K562 (cell line): ENCODE measurements around the gene SST. TPM values are rescaled to one million over a fixed set of nuclear protein-coding genes. Genes with fewer than 3 reads are reported as not detected.
A peak's percentile ranks its signal among the peaks of the same experiment; 100 is the strongest.

ENCODE experiments used
- E2F3 ChIP-seq: fragments of 250-450 bp; sonication (Bioruptor Pico); IDR thresholded peaks from 2 replicates; pipeline ENCODE4 v1.4.0; 2020; ENCODE audit warnings: mild to moderate bottlenecking
- FOXJ3 ChIP-seq: sonication (generic); formaldehyde crosslinking; IDR thresholded peaks from 2 replicates; pipeline ENCODE4 v1.4.0; 2020; ENCODE audit warnings: mild to moderate bottlenecking, missing genetic modification reagents
- MEF2A ChIP-seq: IDR thresholded peaks from 2 replicates; pipeline ENCODE4 v1.6.1; 2011; ENCODE audit warnings: low read depth, mild to moderate bottlenecking, low read length, moderate library complexity; ENCODE audit not compliant: control insufficient read depth
- POLR3A ChIP-seq: IDR thresholded peaks from 2 replicates; pipeline ENCODE4 v1.6.1; 2011; ENCODE audit warnings: borderline replicate concordance, mild to moderate bottlenecking, moderate library complexity; ENCODE audit not compliant: insufficient read length, insufficient read depth; ENCODE audit errors: extremely low read depth
- PURB ChIP-seq: sonication (generic); formaldehyde crosslinking; IDR thresholded peaks from 2 replicates; pipeline ENCODE4 v1.9.0; 2021; ENCODE audit warnings: low read depth, mild to moderate bottlenecking, missing genetic modification reagents
- RERE ChIP-seq: sonication (generic); formaldehyde crosslinking; IDR thresholded peaks from 2 replicates; pipeline ENCODE4 v1.8.0; 2023; ENCODE audit warnings: missing genetic modification reagents, mild to moderate bottlenecking, borderline replicate concordance
- REST ChIP-seq, 2 experiments: fragments of 450-650 bp; formaldehyde crosslinking in 1 of 2; IDR thresholded peaks; 2 replicates each; pipeline versions ENCODE4 v1.4.0 to v1.6.1; 2014 to 2020; ENCODE audit warnings: mild to moderate bottlenecking in 2 of 2, borderline replicate concordance in 1 of 2, low read depth in 1 of 2
- ZBTB5 ChIP-seq: fragments of 450-650 bp; IDR thresholded peaks from 2 replicates; pipeline ENCODE4 v1.6.1; 2017; ENCODE audit warnings: antibody characterized with exemption
- ZC3H8 ChIP-seq: fragments of 450-650 bp; IDR thresholded peaks from 2 replicates; pipeline ENCODE4 v1.6.1; 2017
- ZKSCAN3 ChIP-seq: fragments of 250-450 bp; sonication (Bioruptor Pico); IDR thresholded peaks from 2 replicates; pipeline ENCODE4 v1.4.0; 2020
- ZKSCAN8 ChIP-seq: fragments of 200-800 bp; sonication (Bioruptor generic); IDR thresholded peaks from 2 replicates; pipeline ENCODE4 v1.6.1; 2016; ENCODE audit warnings: missing genetic modification characterization, missing compliant biosample characterization
- polyA plus RNA-seq, 8 experiments: library from polyadenylated mRNA; depleted of rRNA in 4 of 8; stranded (reverse) in 5 of 8; unstranded in 3 of 8; fragments of >200 nt; fragmentation: Nextera tagmentation in 2 of 8; fragmentation: Illumina TruSeq in 1 of 8; extraction: Ambion mirVana in 2 of 8; extraction: Trizol in 1 of 8; gene quantifications; 2 replicates each; pipeline versions ENCODE4 v1.2.1 to v1.2.3, GENCODE V29; 2011 to 2014; ENCODE audit warnings: inconsistent platforms in 1 of 8, missing spikeins in 1 of 8
- total RNA-seq, 7 experiments: library from RNA; depleted of rRNA in 6 of 7; stranded (reverse); fragments of >200 nt in 6 of 7; fragmentation: Illumina TruSeq in 2 of 7; extraction: Trizol in 2 of 7; gene quantifications; 2 replicates each; pipeline versions ENCODE4 v1.2.1 to v1.2.3, GENCODE V29; 2011 to 2021; ENCODE audit warnings: low replicate concordance in 1 of 7

Gene SST
- total and polyA plus RNA-seq, 9 of the 15 experiments (the other 6 are each of a cell fraction or from before 2014, with no cell fraction given) = not detected

GRCh38 chr3:187669675-187670504 is at the start of gene SST (continued):
- TF ChIP-seq REST (IDR thresholded peaks at IDR 0.05; ENCODE audit: borderline replicate concordance) (peak; percentile 99), REST (CRISPR knock-in tag; IDR thresholded peaks at IDR 0.05; ENCODE audit: low read depth) (peak; percentile 97), ZC3H8 (no peak), MEF2A (no peak), ZBTB5 (no peak), E2F3 (CRISPR knock-in tag) (no peak), POLR3A (no peak), PURB (CRISPR knock-in tag) (no peak), ZKSCAN3 (no peak), FOXJ3 (CRISPR knock-in tag) (no peak), RERE (CRISPR knock-in tag) (no peak), ZKSCAN8 (CRISPR knock-in tag) (no peak)
